SU-DHL-6 (cell line): ENCODE measurements around the gene STRN3.

ENCODE experiments used
- EZH2phosphoT487 ChIP-seq: fragments of 200-600 bp; sonication (generic), shearing (Covaris generic); conservative IDR thresholded peaks from 2 replicates; pipeline ENCODE4 v1.6.1; 2018; ENCODE audit warnings: mild to moderate bottlenecking, antibody characterized with exemption, low read length, moderate library complexity, mixed read lengths
- TF ChIP-seq, protein P1 (sequence below): fragments of 200-600 bp; sonication (generic); IDR thresholded peaks from one replicate; pipeline ENCODE4 v1.5.1; 2017; ENCODE audit warnings: antibody characterized with exemption, mild to moderate bottlenecking, low read length, moderate library complexity; ENCODE audit not compliant: insufficient read depth, poor library complexity, severe bottlenecking

DNA sequence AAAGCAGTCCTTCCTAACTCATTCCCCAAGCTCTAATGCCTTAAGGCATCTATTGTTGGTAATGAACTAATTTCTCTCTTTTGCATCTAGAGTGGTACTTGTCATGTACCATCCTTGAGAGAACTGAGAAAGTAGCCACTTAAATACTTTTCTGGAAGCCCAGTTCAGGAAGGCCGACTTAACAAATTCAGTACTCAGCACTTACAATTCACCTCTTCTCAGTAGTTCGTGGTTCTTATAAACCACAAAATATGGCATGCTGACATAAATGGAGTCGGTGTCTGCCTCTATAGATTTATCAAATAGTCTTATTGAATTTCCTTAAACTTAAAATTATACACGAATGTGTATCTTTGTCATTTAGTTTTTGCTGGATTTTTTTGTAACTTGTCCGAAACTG lies 161.2 kb downstream of the STRN3 start:
- TF ChIP-seq, protein P1, sequence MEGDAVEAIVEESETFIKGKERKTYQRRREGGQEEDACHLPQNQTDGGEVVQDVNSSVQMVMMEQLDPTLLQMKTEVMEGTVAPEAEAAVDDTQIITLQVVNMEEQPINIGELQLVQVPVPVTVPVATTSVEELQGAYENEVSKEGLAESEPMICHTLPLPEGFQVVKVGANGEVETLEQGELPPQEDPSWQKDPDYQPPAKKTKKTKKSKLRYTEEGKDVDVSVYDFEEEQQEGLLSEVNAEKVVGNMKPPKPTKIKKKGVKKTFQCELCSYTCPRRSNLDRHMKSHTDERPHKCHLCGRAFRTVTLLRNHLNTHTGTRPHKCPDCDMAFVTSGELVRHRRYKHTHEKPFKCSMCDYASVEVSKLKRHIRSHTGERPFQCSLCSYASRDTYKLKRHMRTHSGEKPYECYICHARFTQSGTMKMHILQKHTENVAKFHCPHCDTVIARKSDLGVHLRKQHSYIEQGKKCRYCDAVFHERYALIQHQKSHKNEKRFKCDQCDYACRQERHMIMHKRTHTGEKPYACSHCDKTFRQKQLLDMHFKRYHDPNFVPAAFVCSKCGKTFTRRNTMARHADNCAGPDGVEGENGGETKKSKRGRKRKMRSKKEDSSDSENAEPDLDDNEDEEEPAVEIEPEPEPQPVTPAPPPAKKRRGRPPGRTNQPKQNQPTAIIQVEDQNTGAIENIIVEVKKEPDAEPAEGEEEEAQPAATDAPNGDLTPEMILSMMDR: no peak
- TF ChIP-seq EZH2phosphoT487: no peak
